ENCODE data around the gene INPP4B.

- TF ChIP-seq POLR2A (IDR thresholded peaks at IDR 0.05; ENCODE audit: low read depth, low read length), result no peak
- TF ChIP-seq POLR2AphosphoS5 (IDR thresholded peaks at IDR 0.05; ENCODE audit: low read depth, low read length), result no peak
Measured at GRCh38 chr4:142558851-142559250, 287.2 kb downstream of the INPP4B start.

All from GM12891 (cell line).